Caki2 (cell line): ENCODE data around the gene ACTR3C. TPM values are rescaled to one million over a fixed set of nuclear protein-coding genes. Genes with fewer than 3 reads are reported as not detected.
A peak's percentile ranks its signal among the peaks of the same experiment; 100 is the strongest.

ENCODE experiments used
- DNase-seq: peaks from one replicate; pipeline ENCODE4 v3.0.0-alpha.2; 2015; ENCODE audit warnings: low read depth
- in situ Hi-C: cut with HindIII; loops from 2 replicates; pipeline ENCODE4 v1.10.0; 2016; ENCODE audit warnings: low sequenced_read_pairs, low pct_unique_long_range_greater_than_20kb, mixed read lengths
- total RNA-seq: library from RNA; depleted of rRNA; stranded (reverse); fragments of >200 nt; shearing (Covaris generic); gene quantifications from 2 replicates; pipeline ENCODE4 v1.2.3, GENCODE V29; 2014; ENCODE audit warnings: low replicate concordance

Gene ACTR3C
- total RNA-seq, 1 experiment from 2014 or later = 23.0 TPM

GRCh38 chr7:150360363-150361058 lies 37.2 kb upstream of the ACTR3C start:
- no peak for DNase-seq
- in situ Hi-C loops = no loop called here

DNA sequence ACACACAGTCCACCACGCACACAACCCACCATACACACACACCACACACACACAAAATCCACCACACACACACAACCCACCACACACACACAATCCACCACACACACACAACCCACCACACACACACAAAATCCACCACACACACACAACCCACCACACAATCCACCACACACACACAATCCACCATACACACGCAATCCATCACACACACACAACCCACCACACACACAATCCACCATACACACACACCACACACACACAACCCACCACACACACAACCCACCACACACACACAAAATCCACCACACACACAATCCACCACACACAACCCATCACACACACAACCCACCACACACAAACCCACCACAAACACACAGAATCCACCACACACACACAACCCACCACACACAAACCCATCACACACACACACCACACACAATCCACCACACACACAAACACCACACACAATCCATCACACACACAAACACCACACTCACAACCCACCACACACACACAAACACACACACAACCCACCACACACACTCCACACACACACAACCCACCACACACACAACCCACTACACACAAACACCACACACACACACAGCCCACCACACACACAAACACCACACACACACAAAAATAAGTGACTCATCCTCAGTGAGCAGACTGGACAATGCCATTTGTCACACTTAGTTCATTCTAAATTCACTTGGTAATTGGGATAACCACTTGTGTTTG lies 36.4 kb upstream of the ACTR3C start:
- in situ Hi-C loops = no loop called here
- no peak for DNase-seq

DNA sequence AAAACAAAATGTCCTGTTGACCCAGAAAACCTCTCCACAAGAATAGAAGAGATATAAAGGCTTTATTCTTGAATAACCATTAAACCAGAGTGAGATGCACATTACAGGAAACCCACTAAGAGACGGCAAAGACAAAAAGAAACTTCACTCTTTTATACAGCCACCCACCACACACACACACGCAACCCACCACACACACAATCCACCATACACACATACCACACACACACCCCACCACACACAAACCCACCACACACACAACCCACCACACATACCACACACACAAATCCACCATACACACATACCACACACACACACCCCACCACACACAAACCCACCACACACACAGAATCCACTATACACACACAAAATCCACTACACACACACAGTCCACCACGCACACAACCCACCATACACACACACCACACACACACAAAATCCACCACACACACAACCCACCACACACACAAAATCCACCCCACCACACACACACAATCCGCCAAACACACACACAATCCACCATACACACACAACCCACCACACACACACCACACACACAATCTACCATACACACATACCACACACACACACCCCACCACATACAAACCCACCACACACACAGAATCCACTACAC lies 35.8 kb upstream of the ACTR3C start:
- no peak for DNase-seq
- in situ Hi-C loops = no loop called here

DNA sequence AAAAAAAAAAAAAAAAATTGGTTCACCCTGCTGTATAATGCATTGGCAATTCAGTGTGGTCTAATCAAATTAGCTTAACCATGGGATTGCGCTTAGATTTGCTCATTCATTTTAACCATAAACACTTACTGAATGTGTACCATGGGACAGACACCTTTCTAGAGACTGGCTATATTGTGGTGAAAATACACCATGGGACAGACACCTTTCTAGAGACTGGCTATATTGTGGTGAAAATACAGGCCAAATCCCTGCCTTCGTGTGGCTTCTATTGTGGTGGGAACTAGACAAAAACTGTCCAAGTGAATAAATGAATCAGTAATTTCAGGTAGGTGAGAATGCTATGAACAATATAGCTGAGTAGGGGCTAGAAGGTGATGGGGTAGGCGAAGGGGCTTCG lies 35.1 kb upstream of the ACTR3C start:
- in situ Hi-C loops = no loop called here
- DNase-seq = no peak

- in situ Hi-C loops = no loop called here
- DNase-seq = no peak
These were observed 34.6 kb upstream of the ACTR3C start for GRCh38 chr7:150357771-150358427.

- in situ Hi-C loops = no loop called here
These were observed 33.9 kb upstream of the ACTR3C start for GRCh38 chr7:150357270-150357669.

GRCh38 chr7:150356265-150356897 lies 33.0 kb upstream of the ACTR3C start:
- peak; percentile 46 for DNase-seq
- in situ Hi-C loops = no loop called here

More at GRCh38 chr7:150357270-150357669, 33.9 kb upstream of the ACTR3C start:
- DNase-seq = no peak

DNA sequence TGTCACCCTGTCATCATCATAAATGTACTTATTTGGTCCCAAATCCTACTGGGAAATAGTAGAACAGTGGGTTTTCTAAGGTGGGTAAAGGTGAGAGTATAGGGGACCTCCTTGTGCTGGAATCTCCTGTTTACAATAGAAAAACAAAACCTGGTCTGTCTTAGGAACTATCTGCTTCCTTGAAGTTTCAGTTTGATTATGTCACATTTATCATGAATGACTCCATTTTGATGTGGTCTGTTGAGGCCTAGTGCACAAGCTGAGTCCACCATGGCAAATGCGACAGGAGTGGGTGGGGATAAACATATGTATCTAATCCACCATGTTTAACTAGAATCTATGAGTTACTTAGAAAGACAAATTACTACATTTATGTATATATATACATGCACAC lies 32.3 kb upstream of the ACTR3C start:
- no peak for DNase-seq
- in situ Hi-C loops = no loop called here

GRCh38 chr7:150351587-150352194 lies 28.3 kb upstream of the ACTR3C start:
- in situ Hi-C loops = no loop called here

GRCh38 chr7:150346922-150347321 lies 23.6 kb upstream of the ACTR3C start:
- DNase-seq = no peak
- in situ Hi-C loops = no loop called here

More at GRCh38 chr7:150351587-150352194, 28.3 kb upstream of the ACTR3C start:
- no peak for DNase-seq

- in situ Hi-C loops = no loop called here
- DNase-seq = no peak
These were observed 21.7 kb upstream of the ACTR3C start for GRCh38 chr7:150345012-150345411.

DNA sequence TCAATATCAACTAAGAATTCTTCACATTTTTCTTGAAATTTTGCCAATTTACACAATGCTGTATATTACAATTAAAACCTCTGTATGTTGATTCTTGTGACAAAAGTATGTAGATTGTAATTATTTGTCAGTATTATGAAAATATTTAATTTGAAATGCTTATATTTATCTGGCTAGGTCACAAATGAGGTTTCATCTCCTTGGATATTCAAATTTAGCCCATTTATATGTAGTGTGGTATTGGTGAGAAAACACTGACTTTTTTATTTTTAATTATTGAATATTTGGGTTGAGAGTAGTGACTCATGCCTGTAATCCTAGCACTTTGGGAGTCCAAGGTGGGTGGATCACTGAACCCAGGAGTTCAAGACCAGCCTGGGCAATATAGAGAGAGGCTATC lies 21.0 kb upstream of the ACTR3C start:
- DNase-seq = no peak
- in situ Hi-C loops = no loop called here

DNA sequence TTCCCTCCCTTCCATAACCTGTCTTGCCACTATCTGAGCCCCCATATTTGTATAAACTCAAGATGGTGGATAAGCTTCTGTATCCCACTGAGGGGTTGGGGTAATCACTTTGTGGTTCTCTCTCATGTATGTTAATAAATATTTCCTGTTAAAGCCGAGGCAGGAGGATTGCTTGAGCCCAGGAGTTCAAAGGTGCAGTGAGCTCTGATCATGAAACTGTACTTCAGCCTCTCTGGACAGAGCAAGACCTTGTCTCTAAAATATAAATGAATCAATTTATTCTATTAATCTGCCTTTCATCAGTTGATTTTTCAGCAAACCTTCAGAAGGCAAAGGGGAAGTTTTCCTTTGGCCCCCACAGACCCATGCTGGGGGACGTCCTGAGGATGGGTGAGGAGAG lies 19.9 kb upstream of the ACTR3C start:
- no peak for DNase-seq
- in situ Hi-C loops = no loop called here

DNA sequence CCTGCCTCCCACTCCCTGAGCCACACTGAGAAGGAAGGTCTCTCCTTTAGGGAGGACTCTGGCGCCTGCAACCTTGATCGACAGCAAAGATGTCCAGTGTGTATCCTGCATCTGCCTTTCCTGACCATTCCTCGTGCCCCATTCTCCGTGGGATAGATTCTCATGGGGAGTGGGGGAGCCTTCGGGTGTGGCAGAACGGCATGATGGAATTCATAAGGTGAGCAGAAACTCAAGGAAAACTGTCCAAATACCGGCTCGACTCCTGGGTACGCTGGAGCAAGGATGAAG lies 18.7 kb upstream of the ACTR3C start:
- in situ Hi-C loops = no loop called here
- no peak for DNase-seq

DNA sequence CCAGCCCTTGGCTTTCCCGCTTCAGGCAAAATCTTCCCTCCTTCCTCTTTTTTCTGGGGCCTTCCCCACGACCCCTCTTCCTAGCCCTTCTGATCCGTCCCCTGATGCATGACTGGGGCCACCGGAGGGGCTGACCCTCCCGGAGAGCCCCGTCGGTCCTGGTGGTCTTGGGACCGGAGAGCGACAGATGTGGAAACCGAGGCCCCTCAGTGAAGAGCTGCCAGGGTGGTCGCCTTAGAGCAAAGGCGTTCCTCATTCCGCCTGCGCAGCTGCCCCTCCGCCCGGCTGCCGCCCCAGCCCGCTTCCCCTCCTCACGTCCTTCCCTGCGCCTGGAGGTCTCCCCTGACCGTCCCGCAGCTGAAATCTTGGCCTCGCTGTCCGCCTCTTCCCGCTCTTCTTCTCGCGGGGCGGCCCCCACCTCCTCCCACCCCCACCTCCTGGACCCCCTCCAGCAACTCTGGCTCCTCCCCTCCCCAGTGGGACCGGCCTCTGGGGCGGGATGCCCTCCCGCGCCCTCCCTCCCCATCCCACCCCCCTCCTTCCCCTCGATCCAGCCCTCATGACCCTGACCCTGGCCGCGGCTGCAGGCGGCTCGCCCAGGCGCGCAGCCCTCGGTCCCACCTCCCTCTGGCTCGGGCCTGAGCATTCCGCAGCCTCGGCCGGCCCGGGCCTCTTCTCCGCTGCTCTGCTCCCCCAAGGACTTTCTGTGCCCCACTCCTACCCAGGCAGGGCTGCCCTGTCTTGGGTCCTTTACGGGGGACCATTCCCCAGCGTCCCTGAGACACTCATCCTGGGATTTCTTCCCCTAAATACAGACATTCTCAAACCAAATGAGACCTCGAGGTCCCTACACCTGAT lies 18.1 kb upstream of the ACTR3C start, which contains the start of gene RARRES2:
RARRES2 (minus strand) TSS at position 367 of the 858 bp plus-strand sequence. CDS start 1,020 bp downstream, outside the sequence.
- in situ Hi-C loops = no loop called here
- DNase-seq = no peak

GRCh38 chr7:150340875-150341262 lies 17.5 kb upstream of the ACTR3C start:
- in situ Hi-C loops = no loop called here
- no peak for DNase-seq

DNA sequence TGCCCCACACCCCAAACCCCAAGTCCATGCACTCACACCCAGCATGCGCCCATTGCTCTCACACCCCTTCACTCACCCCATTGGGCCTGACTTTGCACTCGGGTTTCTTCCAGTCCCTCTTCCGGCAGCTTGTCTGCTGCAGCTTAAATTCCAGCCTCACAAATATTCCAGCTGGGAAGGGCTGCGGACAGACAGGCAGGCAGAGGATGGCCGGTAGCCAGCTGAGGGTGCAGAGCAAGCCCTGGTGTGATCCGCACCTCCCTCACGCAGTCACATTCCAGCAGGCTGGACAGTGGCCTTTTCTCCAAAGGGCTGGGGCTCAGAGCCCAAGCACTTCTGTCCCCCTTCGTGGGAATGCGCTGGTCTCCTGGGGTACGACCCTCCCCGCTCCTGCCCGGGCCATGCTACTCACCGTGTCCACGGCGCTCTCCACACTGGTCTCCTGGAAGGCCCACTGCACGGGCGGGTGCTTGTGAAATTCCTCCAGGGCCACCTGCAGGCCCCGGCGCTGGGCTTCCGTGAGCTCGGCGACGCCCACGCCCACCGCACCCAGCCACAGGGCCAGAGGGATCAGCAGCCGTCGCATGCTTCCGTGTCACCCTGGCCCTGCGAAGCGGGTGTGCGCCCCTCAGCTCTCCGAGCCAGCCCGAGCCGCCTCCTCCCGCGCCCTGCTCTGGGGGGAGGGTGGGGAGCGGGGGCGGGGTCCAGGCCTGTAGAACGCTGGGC lies 16.8 kb upstream of the ACTR3C start:
- DNase-seq = peak; percentile 33
- in situ Hi-C loops = no loop called here
